H1 (cell line): ENCODE measurements around the gene DNAJC27. TPM values are rescaled to one million over a fixed set of nuclear protein-coding genes. Genes with fewer than 3 reads are reported as not detected.

Experiments used
- CTCF ChIA-PET: fragments of 300-600 bp; sonication (Branson Sonifier 250); formaldehyde crosslinking; loops from one replicate; lab custom pipeline; 2021; ENCODE audit not compliant: partially characterized antibody; lab: Charles Lee
- POLR2A ChIA-PET: fragments of 300-600 bp; sonication (Branson Sonifier 250); formaldehyde crosslinking; loops from one replicate; lab custom pipeline; 2021; ENCODE audit warnings: inconsistent platforms; ENCODE audit not compliant: partially characterized antibody; lab: Charles Lee
- DNase-seq, 2 experiments: peaks; one replicate each; pipeline versions ENCODE4 v3.0.0 to v3.0.0-alpha.2; 2010 to 2022; ENCODE audit warnings: low spot score in 2 of 2, low read depth in 1 of 2, mixed read lengths in 1 of 2
- FAIRE-seq: peaks from 2 replicates; lab custom pipeline; 2011; peaks lifted over from hg19 to GRCh38; lab: Jason Lieb, UNC
- H2AFZ ChIP-seq: 2 replicates; pipeline ENCODE4 v1.8.1; 2012; ENCODE audit warnings: low read length, inconsistent platforms
- H2AK5ac ChIP-seq: 2 replicates; pipeline ENCODE4 v1.6.1; 2013; ENCODE audit warnings: low read depth, low read length
- H2BK120ac ChIP-seq: replicated peaks from 2 replicates; pipeline ENCODE3; 2013; ENCODE audit warnings: low read depth, low read length, inconsistent platforms
- H2BK12ac ChIP-seq: 2 replicates; pipeline ENCODE4 v1.6.1; 2013; ENCODE audit warnings: low read depth, low read length
- H2BK15ac ChIP-seq: 2 replicates; pipeline ENCODE4 v1.6.1; 2013; ENCODE audit warnings: low read length
- H2BK20ac ChIP-seq: 2 replicates; pipeline ENCODE4 v1.6.1; 2013; ENCODE audit warnings: low read length
- H2BK5ac ChIP-seq: 2 replicates; pipeline ENCODE4 v1.6.1; 2013; ENCODE audit warnings: low read depth, low read length
- H3K14ac ChIP-seq: 2 replicates; pipeline ENCODE4 v1.6.1; 2013; ENCODE audit warnings: inconsistent platforms; ENCODE audit not compliant: insufficient read length
- H3K18ac ChIP-seq: 2 replicates; pipeline ENCODE4 v1.6.1; 2013; ENCODE audit warnings: low read length; ENCODE audit errors: extremely low read depth
- H3K23ac ChIP-seq: 2 replicates; pipeline ENCODE4 v1.6.1; 2013; ENCODE audit warnings: inconsistent platforms; ENCODE audit not compliant: insufficient read length
- H3K23me2 ChIP-seq: 2 replicates; pipeline ENCODE4 v1.6.1; 2013; ENCODE audit warnings: low read depth, low read length
- H3K27ac ChIP-seq: 2 replicates; pipeline ENCODE4 v1.6.1; 2011; ENCODE audit warnings: low read depth, low read length, inconsistent platforms
- H3K27me3 ChIP-seq, 4 experiments: replicated peaks in 1 of 4; 1 replicate in 1 of 4; 2 replicates in 3 of 4; pipeline versions ENCODE4 v1.6.1 to v1.8.1; 2011 to 2013; ENCODE audit warnings: low read length in 3 of 4, mild to moderate bottlenecking in 3 of 4, inconsistent platforms in 2 of 4, mixed read lengths in 2 of 4, moderate library complexity in 1 of 4; ENCODE audit not compliant: control insufficient read depth in 3 of 4, insufficient read depth in 3 of 4; ENCODE audit errors: extremely low read depth in 1 of 4
- H3K36me3 ChIP-seq, 4 experiments: 2 replicates each; pipeline versions ENCODE4 v1.6.1 to v1.8.1; 2011 to 2013; ENCODE audit warnings: mild to moderate bottlenecking in 4 of 4, low read length in 3 of 4, moderate library complexity in 2 of 4, control low read depth in 1 of 4, inconsistent platforms in 1 of 4; ENCODE audit not compliant: insufficient read depth in 4 of 4, control insufficient read depth in 2 of 4
- H3K4ac ChIP-seq: replicated peaks from 2 replicates; pipeline ENCODE3; 2013; ENCODE audit warnings: low read length, low read depth, mixed read lengths, inconsistent platforms; ENCODE audit not compliant: insufficient read length
- H3K4me1 ChIP-seq, 4 experiments: replicated peaks in 1 of 4; 1 replicate in 1 of 4; 2 replicates in 3 of 4; pipeline versions ENCODE4 v1.6.1 to v1.8.1; 2011 to 2013; ENCODE audit warnings: low read length in 3 of 4, inconsistent platforms in 2 of 4, mixed read lengths in 1 of 4; ENCODE audit not compliant: insufficient read depth in 4 of 4, control insufficient read depth in 3 of 4
- H3K4me2 ChIP-seq, 2 experiments: 2 replicates each; pipeline versions ENCODE4 v1.6.1 to v1.8.1; 2011 to 2013; ENCODE audit warnings: low read depth in 2 of 2, low read length in 2 of 2, control low read depth in 1 of 2, inconsistent platforms in 1 of 2, mild to moderate bottlenecking in 1 of 2; ENCODE audit not compliant: insufficient read depth in 1 of 2
- H3K4me3 ChIP-seq, 4 experiments: fragments of 200-600, 300-600 bp in 1 of 4; sonication (generic), shearing (Covaris generic), sonication (Bioruptor Twin) in 1 of 4; 2 replicates each; pipeline versions ENCODE4 v1.5.1 to v1.8.1; 2011 to 2016; ENCODE audit warnings: low read length in 4 of 4, low read depth in 3 of 4, control low read depth in 2 of 4, inconsistent platforms in 2 of 4, mild to moderate bottlenecking in 2 of 4, mixed read lengths in 1 of 4, moderate library complexity in 1 of 4; ENCODE audit not compliant: insufficient read depth in 2 of 4; ENCODE audit errors: extremely low read depth in 1 of 4
- H3K56ac ChIP-seq: replicated peaks from 2 replicates; pipeline ENCODE3; 2013; ENCODE audit warnings: low read depth, mild to moderate bottlenecking, mixed read lengths, low read length, inconsistent platforms; ENCODE audit not compliant: insufficient read length
- H3K79me1 ChIP-seq: 2 replicates; pipeline ENCODE4 v1.6.1; 2013; ENCODE audit warnings: low read depth, low read length, control low read depth
- H3K79me2 ChIP-seq, 2 experiments: 2 replicates each; pipeline versions ENCODE4 v1.6.1 to v1.8.1; 2012 to 2013; ENCODE audit warnings: low read length in 2 of 2, mild to moderate bottlenecking in 2 of 2, inconsistent platforms in 1 of 2; ENCODE audit not compliant: insufficient read depth in 2 of 2, control insufficient read depth in 1 of 2
- H3K9ac ChIP-seq, 4 experiments: replicated peaks in 1 of 4; 1 replicate in 1 of 4; 2 replicates in 3 of 4; pipeline versions ENCODE4 v1.6.1 to v1.8.1; 2011 to 2013; ENCODE audit warnings: low read depth in 3 of 4, low read length in 3 of 4, control low read depth in 2 of 4, mild to moderate bottlenecking in 2 of 4, moderate library complexity in 2 of 4, inconsistent platforms in 1 of 4; ENCODE audit errors: extremely low read depth in 1 of 4
- H3K9me3 ChIP-seq, 2 experiments: 2 replicates each; pipeline versions ENCODE4 v1.6.1 to v1.8.1; 2012 to 2013; ENCODE audit warnings: mild to moderate bottlenecking in 2 of 2, moderate library complexity in 2 of 2, control low read depth in 1 of 2, inconsistent platforms in 1 of 2, low read depth in 1 of 2, low read length in 1 of 2, mixed read lengths in 1 of 2; ENCODE audit not compliant: insufficient read depth in 2 of 2
- H4K20me1 ChIP-seq, 2 experiments: replicated peaks in 1 of 2; 2 replicates each; pipeline versions ENCODE3 to v1.8.1; 2011 to 2013; ENCODE audit warnings: inconsistent platforms in 2 of 2, low read length in 2 of 2, mild to moderate bottlenecking in 1 of 2; ENCODE audit not compliant: insufficient read depth in 2 of 2, control insufficient read depth in 1 of 2
- H4K5ac ChIP-seq: 2 replicates; pipeline ENCODE4 v1.6.1; 2013; ENCODE audit warnings: low read length, low read depth, mixed read lengths, inconsistent platforms; ENCODE audit not compliant: insufficient read length
- H4K8ac ChIP-seq: 2 replicates; pipeline ENCODE4 v1.8.0; 2013; ENCODE audit warnings: mild to moderate bottlenecking, moderate library complexity, low read length, inconsistent platforms; ENCODE audit not compliant: insufficient read depth; ENCODE audit errors: extremely low read depth
- H4K91ac ChIP-seq: replicated peaks from 2 replicates; pipeline ENCODE3; 2013; ENCODE audit warnings: low read length, mixed read lengths, inconsistent platforms; ENCODE audit not compliant: insufficient read length
- KDM5A ChIP-seq: fragments of 200-600 bp; IDR thresholded peaks from 2 replicates; pipeline ENCODE4 v1.7.1; 2012; ENCODE audit warnings: mild to moderate bottlenecking, low read length, inconsistent platforms, mixed read lengths
- PHF8 ChIP-seq: fragments of 200-600 bp; sonication (generic); conservative IDR thresholded peaks from 2 replicates; pipeline ENCODE4 v1.7.1; 2012; ENCODE audit warnings: low read depth, mild to moderate bottlenecking, inconsistent platforms, low read length, moderate library complexity
- RFX5 ChIP-seq: IDR thresholded peaks from 2 replicates; pipeline ENCODE4 v1.6.1; 2011; ENCODE audit warnings: low read depth, low read length, improper control_type of control experiment, borderline replicate concordance
- TBP ChIP-seq: IDR thresholded peaks from 2 replicates; pipeline ENCODE4 v1.6.1; 2011; ENCODE audit warnings: low read depth, low read length, improper control_type of control experiment
- TCF12 ChIP-seq: IDR thresholded peaks from 2 replicates; pipeline ENCODE4 v1.6.1; 2011; ENCODE audit warnings: low read depth, mild to moderate bottlenecking, low read length
- polyA plus RNA-seq, 7 experiments: library from polyadenylated mRNA; depleted of rRNA in 3 of 7; stranded (reverse) in 5 of 7; unstranded in 2 of 7; fragments of >200 nt in 5 of 7; fragments of 200-250 nt in 2 of 7; gene quantifications; 1 replicate in 5 of 7; 2 replicates in 1 of 7; 4 replicates in 1 of 7; pipeline versions ENCODE4 v1.2.1 to v1.2.3, GENCODE V29; 2011 to 2013; ENCODE audit warnings: missing spikeins in 2 of 7, mixed read lengths in 2 of 7
- total RNA-seq: library from RNA; stranded (reverse); fragmentation: NEBNext Ultra II Directional; extraction: Animal tissue kit (Norgen Biotek cat#: 25700); gene quantifications from 2 replicates; pipeline ENCODE4 v1.2.1, GENCODE V29; 2021

Gene DNAJC27
- total and polyA plus RNA-seq, 2 of the 8 experiments (the other 6 are each of a cell fraction or from before 2014, with no cell fraction given): 1.4 to 4.5 TPM

GRCh38 chr2:24955232-24955631 is 16.5 kb downstream of the DNAJC27 start:
- no peaks in the 10 kb centered on the region for H3K4me1 ChIP-seq
- H3K27ac ChIP-seq: no peak overlapping the region
- H3K4me3 ChIP-seq: no peak overlapping the region
- H3K23ac ChIP-seq: no peak overlapping the region
- POLR2A ChIA-PET: no interaction called here
- no peak overlapping the region for H2BK120ac ChIP-seq
- H3K36me3 ChIP-seq: peaks cover 0 to 36% (median 10%) of the 10 kb centered on the region in 4 experiments; a peak in 5 of 8 replicates
- no peaks in the 10 kb centered on the region for H3K27me3 ChIP-seq
- H4K91ac ChIP-seq: no peak overlapping the region
- H2AFZ ChIP-seq: no peak overlapping the region
- DNase-seq (no peak), FAIRE-seq (no peak)
- no peak overlapping the region for H3K14ac ChIP-seq
- H2BK5ac ChIP-seq: no peak overlapping the region
- no peak overlapping the region for H2BK20ac ChIP-seq
- no peak overlapping the region for H2BK15ac ChIP-seq
- H3K23me2 ChIP-seq: no peaks in the 10 kb centered on the region; the same call in 1 of the 2 replicates
- no peak overlapping the region for H3K4ac ChIP-seq
- no peak overlapping the region for H3K9ac ChIP-seq
- H3K9me3 ChIP-seq: no peaks in the 10 kb centered on the region
- H3K79me2 ChIP-seq: no peaks in the 10 kb centered on the region
- no peak overlapping the region for H3K18ac ChIP-seq
- no peak overlapping the region for H4K8ac ChIP-seq
- H3K4me2 ChIP-seq: no peak overlapping the region
- TF ChIP-seq TBP: no peak
- no peak for TF ChIP-seq RFX5
- no peak for TF ChIP-seq KDM5A
- no peak for TF ChIP-seq TCF12
- no peak for TF ChIP-seq PHF8
- H3K79me1 ChIP-seq: no peaks in the 10 kb centered on the region
- no peak overlapping the region for H2AK5ac ChIP-seq
- no peak overlapping the region for H2BK12ac ChIP-seq
- peaks cover 0 to 2% of the 10 kb centered on the region in 2 experiments for H4K20me1 ChIP-seq
- no peak overlapping the region for H3K56ac ChIP-seq
- CTCF ChIA-PET: no interaction called here
- H4K5ac ChIP-seq: no peak overlapping the region
